ENCODE measurements around the gene CHCHD4.
A peak's percentile ranks its signal among the peaks of the same experiment; 100 is the strongest.

Gene CHCHD4

GRCh38 chr3:14124615-14125192, at the start of gene CHCHD4, which contains the start of gene TMEM43:
CHCHD4 (minus strand) TSS chr3:14124870; CDS start chr3:14124676, 194 bp downstream.
TMEM43 (plus strand) TSS chr3:14125052; CDS start chr3:14125194, 142 bp downstream.
- DNase-seq (ENCODE audit: low read depth) = peak; percentile 95

- no peak for DNase-seq (ENCODE audit: low read depth)
Measured at GRCh38 chr3:14172496-14172895, 47.8 kb upstream of the CHCHD4 start.

GRCh38 chr3:14170531-14171159, 46.0 kb upstream of the CHCHD4 start:
- no peak for DNase-seq (ENCODE audit: low read depth)

GRCh38 chr3:14169871-14170270, 45.2 kb upstream of the CHCHD4 start:
- no peak for DNase-seq (ENCODE audit: low read depth)

GRCh38 chr3:14169435-14169834, 44.8 kb upstream of the CHCHD4 start:
- DNase-seq (ENCODE audit: low read depth) = no peak

- no peak for DNase-seq (ENCODE audit: low read depth)
Measured at GRCh38 chr3:14166877-14167603, 42.4 kb upstream of the CHCHD4 start.

- DNase-seq (ENCODE audit: low read depth) = no peak
Measured at GRCh38 chr3:14162178-14162577, 37.5 kb upstream of the CHCHD4 start.

GRCh38 chr3:14161282-14161681, 36.6 kb upstream of the CHCHD4 start:
- no peak for DNase-seq (ENCODE audit: low read depth)

- DNase-seq (ENCODE audit: low read depth) = no peak
Measured at GRCh38 chr3:14159426-14159825, 34.8 kb upstream of the CHCHD4 start.

- DNase-seq (ENCODE audit: low read depth) = no peak
Measured at GRCh38 chr3:14158370-14158769, 33.7 kb upstream of the CHCHD4 start.

GRCh38 chr3:14157951-14158350, 33.3 kb upstream of the CHCHD4 start:
- DNase-seq (ENCODE audit: low read depth) = no peak

GRCh38 chr3:14156843-14157561, 32.3 kb upstream of the CHCHD4 start:
- DNase-seq (ENCODE audit: low read depth) = no peak

- no peak for DNase-seq (ENCODE audit: low read depth)
Measured at GRCh38 chr3:14156201-14156600, 31.5 kb upstream of the CHCHD4 start.

GRCh38 chr3:14154895-14155440, 30.3 kb upstream of the CHCHD4 start:
- DNase-seq (ENCODE audit: low read depth) = no peak

GRCh38 chr3:14154276-14154675, 29.6 kb upstream of the CHCHD4 start:
- no peak for DNase-seq (ENCODE audit: low read depth)

- no peak for DNase-seq (ENCODE audit: low read depth)
Measured at GRCh38 chr3:14153663-14154062, 29.0 kb upstream of the CHCHD4 start.

GRCh38 chr3:14152963-14153355, 28.3 kb upstream of the CHCHD4 start:
- no peak for DNase-seq (ENCODE audit: low read depth)

GRCh38 chr3:14152233-14152962, 27.7 kb upstream of the CHCHD4 start:
- no peak for DNase-seq (ENCODE audit: low read depth)

GRCh38 chr3:14151471-14152083, 26.9 kb upstream of the CHCHD4 start:
- no peak for DNase-seq (ENCODE audit: low read depth)

GRCh38 chr3:14150491-14151230, 26.0 kb upstream of the CHCHD4 start:
- DNase-seq (ENCODE audit: low read depth) = no peak
